ENCODE results near the gene TACC2.

- TF ChIP-seq CTCF (IDR thresholded peaks at IDR 0.05; ENCODE audit: low read length) (no peak), EZH2 (IDR thresholded peaks at IDR 0.05; ENCODE audit: borderline replicate concordance, low read length) (no peak)
These were observed 276.0 kb downstream of the TACC2 start for GRCh38 chr10:122264931-122265330.
